GM18498 (cell line): ENCODE results near the gene PAGE4.
A peak's percentile ranks its signal among the peaks of the same experiment; 100 is the strongest.

Source experiments
- ATAC-seq: cut with Tn5 transposase; IDR thresholded peaks from one replicate; pipeline ENCODE4 v1.9.1; 2021; ENCODE audit warnings: mild to moderate bottlenecking, moderate library complexity; ENCODE audit not compliant: unreplicated experiment

Gene PAGE4

DNA sequence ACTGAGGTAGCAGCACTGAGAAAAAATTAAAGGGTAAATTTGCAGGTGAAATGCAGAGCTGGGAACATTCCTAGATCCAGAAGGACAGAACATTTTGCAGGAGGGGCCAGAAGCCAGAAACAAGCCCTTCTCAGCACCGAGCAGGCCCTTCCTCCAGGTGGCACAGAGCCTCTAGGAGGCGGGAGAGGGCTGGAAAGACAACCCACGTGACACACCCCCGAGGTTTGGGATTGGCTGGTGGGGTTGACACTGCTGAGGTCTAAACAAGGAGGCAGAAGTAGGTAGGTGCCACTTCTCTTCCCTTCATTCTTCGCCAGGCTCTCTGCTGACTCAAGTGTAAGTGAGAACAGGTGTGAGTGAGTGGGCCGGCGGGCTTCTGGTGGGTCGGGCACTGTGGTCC is at the start of gene PAGE4:
TSS of gene PAGE4 (plus strand) at position 288 of the 400 bp plus-strand sequence. CDS start 1,126 bp downstream, outside the sequence.
- no peak for ATAC-seq

DNA sequence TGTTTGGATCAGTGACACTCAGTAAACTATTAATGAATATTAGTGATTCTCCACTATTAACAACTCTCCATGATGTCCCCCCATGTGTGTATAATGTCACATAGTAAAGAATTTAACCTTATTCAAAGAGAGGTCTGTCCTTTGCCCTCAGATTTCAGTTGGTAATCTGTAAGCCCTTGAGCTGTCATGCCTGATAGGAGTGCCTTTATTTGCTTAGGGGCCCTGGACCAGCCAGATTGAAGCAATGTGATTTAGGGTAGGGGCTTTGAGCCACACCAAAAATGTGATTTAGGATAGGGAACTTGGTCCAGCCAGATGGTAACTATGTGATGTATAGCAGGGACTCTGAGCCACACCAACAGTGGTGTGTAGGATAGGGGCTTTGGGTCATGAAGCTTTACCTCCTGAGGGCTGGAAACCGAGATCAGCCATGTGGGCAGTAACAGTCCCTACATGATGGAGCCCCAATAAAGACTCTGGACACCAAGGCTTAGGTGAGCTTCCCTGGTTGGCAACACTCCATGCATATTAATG is 44.3 kb upstream of the PAGE4 start:
- no peak for ATAC-seq

- ATAC-seq, result no peak
Observed at GRCh38 chrX:49792376-49792775, 36.7 kb upstream of the PAGE4 start.

DNA sequence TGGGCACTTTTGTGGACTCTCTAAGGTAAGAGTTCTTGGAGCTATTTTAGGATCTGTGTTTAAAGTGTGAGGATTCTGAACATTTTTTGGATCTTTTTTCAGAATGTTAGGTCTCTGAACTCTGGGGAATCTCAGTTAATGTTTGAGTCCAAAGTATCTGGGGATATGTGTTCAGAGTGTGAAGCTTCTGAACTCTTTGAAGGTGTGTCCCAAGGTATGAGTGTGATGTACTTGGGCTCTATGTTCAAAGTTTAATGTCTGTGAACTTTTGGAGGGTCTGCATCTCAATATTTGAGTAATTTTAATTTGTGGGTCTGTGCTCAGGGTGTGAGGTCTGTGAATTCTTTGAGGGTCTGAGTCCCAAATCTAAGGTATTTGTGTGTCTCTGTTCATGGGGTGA is 35.4 kb upstream of the PAGE4 start:
- no peak for ATAC-seq

- ATAC-seq, result no peak
Observed at GRCh38 chrX:49799828-49800227, 29.3 kb upstream of the PAGE4 start.

DNA sequence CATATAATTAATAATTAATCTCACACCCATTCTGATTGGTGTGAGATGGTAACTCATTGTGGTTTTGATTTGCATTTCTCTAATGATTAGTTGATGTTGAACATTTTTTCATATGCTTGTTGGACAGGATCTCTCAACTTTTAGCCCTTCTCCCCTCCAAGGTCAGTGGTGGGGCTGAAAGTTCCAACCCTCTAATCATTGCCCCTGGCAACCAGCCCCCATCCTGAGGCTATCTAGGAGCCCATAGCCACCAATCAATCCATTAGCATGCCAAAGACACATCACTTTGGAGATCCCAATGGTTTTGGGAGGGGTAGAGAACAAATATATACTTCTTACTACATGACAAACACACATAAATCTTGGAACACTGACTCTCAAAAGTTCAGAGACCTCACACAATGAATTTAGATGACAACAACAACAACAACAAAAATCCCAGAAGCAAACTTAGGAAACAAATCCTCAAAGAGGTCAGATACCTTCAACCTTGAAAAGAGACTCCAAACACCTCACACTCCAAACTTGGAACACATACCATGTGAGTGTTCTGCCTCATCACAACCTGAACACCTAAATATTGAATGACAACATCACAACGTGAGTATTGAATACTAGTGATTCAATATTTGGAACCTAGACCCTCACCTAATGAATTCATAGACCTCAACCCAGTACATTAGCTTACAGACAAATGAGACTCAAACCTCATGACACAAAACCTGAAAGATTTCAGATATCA is 19.0 kb upstream of the PAGE4 start:
- ATAC-seq, result no peak

DNA sequence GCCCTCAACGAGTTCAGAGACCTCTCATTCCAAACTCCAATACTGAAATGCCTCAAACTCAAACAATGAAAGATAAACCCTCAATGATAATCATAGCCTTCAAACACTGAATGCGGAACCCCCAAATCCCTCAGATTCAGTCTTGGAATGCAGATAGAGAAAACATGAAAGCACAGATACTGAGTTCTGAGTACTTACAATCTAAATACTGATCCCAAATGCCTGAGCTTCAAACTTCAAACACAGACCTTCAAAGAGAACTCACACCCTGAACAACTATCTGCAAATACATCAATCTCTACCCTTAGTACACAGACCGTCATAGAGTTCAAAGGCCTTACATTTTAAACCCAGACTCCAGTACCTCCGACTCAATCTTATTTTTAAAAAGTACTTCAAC is 16.9 kb upstream of the PAGE4 start:
- no peak for ATAC-seq

DNA sequence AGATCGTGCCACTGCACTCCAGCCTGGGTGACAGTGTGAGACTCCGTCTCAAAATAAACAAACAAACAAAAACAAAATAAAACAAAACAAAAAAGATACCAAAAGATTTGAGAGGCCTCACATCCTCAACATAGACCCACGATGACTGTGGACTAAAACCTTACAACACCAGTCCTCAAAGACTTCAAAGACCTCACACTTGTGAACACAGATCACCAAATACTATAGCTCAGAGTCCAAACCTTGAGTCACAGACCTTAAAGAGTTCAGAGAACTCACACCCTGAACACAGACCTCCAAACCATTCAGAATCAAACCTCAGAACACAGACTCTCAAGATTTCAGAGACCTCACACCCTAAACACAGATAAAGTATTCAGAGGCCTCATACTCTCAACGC is 12.7 kb upstream of the PAGE4 start:
- no peak for ATAC-seq

- ATAC-seq, result peak; percentile 65
Observed at GRCh38 chrX:49838374-49838773, 9.3 kb downstream of the PAGE4 start.

GRCh38 chrX:49840679-49841078 is 11.6 kb downstream of the PAGE4 start:
- peak; percentile 47 for ATAC-seq

- no peak for ATAC-seq
Observed at GRCh38 chrX:49842621-49843020, 13.5 kb downstream of the PAGE4 start.

- ATAC-seq, result no peak
Observed at GRCh38 chrX:49844611-49845010, 15.5 kb downstream of the PAGE4 start.

DNA sequence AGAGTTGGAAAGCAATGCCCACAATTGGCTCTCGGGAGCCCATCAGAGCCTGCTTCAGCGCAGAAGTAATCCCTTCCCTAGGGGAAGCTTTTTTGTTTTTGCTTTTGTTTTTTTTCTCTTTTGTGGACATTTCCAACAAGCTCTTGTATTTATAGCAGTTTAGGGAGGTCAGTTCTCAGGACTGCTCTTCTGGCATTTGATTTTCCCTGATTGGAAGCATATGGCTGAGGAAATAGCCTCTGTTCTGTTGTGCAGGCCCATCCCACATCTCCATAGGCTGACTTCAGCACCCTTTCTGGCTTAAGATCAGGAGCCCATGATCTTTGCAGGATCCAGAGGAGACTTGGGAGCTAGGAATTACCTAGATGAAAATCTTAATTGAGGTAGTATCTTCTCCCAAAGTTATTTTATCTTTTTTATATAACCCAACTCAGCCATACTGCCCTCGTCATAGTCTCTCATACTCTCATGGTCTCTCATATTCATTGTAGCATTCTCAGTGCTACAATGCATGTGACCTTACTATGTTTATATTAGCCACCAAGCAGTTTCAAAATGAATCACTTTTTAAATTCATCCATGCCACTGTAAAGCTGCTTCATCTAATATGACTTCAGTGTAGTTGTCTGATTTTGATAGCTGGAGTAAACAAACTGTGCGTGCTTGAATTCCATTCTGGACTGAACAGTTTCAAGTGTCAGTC is 16.7 kb downstream of the PAGE4 start:
- peak; percentile 44 for ATAC-seq

DNA sequence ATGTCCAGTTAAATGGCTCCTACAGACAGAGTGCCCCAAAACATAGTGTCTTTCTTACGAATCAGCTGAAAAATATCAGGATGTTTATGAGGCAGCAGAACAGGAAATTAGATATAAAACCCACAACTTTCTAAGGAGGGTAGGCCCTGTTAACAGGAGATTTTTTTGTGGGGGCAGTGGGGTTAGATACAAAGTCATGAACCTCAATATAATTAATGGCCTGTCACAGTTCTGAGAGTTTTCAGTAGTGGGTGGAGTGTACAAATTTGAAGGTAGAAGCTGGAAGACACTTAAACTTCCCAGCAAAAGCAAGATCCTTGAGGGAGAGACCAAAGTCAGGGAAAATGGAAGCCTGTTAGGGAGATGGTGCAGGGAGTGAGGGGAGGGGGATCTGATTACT is 17.4 kb downstream of the PAGE4 start:
- no peak for ATAC-seq

DNA sequence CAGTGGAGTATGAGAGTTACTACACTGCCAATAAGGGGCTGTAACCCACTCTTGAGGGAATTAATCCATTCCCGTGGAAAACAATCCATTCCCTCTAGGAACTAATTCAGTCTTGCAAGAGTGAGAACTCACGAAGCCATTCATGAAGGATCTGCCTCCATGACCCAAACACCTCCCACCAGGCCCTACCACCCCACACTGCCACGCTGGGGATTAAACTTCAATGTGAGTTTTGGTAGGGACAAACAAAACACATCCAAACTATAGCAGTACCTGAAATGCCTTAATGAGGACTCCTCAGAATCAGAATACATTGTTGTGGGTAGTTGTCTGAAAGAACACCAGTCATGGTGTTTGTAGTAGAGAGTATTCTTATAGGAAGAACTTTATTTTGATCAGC is 19.2 kb downstream of the PAGE4 start:
- no peak for ATAC-seq

DNA sequence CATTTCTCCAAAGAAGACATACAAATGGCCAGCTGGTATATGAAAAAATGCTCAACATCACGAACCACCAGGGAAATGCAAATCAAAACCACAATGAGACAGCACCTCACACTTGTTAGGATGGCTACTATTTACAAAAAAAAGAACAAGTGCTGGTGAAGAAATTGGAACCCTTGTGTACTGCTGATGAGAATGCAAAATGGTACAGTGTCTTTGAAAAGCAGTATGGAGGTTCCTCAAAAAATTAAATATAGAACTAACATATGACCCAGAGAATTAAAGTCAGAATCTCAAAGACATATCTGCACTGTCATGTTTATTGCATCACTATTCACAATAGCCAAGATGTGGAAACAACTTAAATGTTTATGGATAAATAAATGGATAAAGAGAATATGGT is 20.9 kb downstream of the PAGE4 start:
- peak; percentile 40 for ATAC-seq

DNA sequence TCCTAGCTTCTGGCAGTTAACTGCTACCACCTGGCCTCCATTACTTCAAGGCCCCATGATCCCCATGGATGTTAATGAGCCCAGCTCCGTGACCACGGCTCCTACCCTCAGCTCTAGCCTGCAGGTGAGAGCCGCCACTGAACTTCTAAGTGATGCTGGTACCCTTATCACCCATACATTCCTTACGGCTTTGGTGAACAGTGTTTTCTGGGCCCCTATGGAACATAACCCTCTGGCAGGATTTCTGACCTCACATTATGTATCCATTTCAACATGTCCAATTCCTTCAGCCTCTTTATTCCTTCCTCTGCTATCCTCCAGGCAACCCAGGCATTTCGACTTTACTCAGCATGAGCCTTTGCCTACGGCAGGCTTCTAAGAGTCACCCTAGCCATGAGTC is 24.6 kb downstream of the PAGE4 start:
- ATAC-seq, result no peak

GRCh38 chrX:49856819-49857218 is 27.7 kb downstream of the PAGE4 start:
- ATAC-seq, result no peak

GRCh38 chrX:49858341-49858740 is 29.2 kb downstream of the PAGE4 start:
- ATAC-seq, result no peak

- no peak for ATAC-seq
Observed at GRCh38 chrX:49859491-49859890, 30.4 kb downstream of the PAGE4 start.

DNA sequence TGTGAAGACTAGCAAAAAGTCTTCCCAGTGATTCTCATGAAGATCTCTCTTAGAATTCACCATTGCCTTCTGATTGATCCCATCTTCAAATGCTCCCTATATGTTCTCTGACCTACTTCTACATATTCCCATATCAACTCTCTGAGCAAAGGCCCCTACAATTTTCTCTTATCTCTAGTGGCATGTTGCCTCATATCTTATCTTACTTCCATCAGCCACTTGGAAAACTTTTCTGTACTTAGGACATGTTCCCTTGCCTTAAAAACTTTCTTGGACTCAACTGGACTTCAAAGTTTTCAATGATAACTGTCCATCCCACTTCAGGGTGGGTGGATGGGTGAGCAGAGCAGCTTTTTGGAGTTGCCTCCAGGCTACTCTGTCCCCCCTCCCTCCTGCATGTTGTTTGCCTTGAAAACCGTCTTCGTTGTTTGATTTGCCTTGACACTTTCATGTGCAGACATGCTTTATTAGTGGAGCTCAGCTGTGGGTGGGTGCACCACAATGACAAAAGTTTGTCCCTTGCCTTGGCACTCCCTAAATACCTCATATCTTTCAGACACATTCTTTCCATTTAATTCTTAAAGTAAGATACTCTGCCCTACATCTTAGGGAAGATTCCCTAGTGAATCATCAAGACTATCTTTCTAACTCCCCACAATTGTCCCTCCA is 31.9 kb downstream of the PAGE4 start:
- no peak for ATAC-seq

DNA sequence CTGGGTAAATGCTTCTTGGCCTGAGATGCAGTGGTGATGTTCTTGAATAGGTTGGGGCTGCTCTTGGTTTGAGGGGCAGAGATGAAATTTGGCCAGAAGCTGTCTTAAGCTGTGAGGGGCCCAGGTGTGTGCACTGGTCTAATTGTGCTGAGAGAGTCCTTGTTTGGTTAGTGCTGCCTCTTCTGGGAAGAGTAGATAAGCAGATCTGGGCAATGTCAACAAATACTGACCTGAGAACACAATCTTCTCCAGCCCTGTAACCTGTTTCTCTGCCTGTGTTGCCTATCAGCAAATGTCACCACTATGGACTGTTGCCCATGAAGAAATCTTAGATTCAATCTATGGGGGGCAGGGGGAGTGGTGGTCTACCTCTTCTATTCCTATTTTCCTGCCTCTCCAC is 33.0 kb downstream of the PAGE4 start:
- no peak for ATAC-seq
